AML-193 (cell line): Measurements from ENCODE around the gene CPNE6.
"Not testable (repeated sequence)": the region's sequence is repeated elsewhere in the genome, so short reads cannot be mapped to it uniquely, and the experiment has no call there.

Experiments used
- DNase-seq, 2 experiments: peaks; one replicate each; lab custom pipeline; 2025; lab: John Stamatoyannopoulos, UW

CPNE6 gene

DNA sequence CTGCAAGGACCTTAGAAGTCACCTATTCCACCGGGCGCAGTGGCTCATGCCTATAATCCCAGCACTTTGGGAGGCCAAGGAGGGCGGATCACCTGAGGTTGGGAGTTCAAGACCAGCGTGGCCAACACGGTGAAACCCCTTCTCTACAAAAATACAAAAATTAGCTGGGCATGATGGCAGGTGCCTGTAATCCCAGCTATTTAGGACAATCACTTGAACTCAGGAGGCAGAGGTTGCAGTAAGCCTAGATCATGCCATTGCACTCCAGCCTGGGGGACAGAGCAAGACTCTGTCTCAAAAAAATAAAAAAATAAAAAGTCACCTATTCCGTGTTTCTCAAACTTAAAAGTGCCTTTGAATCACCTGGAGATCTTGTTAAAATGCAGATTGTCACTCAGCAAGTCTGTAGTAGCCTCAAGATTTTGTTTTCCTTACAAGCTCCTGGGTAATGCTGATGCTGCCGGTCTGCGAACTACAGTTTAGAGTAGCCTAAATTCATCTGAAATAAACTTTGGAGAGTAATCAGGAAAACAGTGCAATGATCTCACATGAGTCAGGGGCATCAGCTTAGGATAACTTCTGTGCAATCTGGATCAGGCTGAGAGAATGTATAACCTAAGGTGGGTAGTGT lies 34.4 kb downstream of the CPNE6 start:
- DNase-seq = not testable (repeated sequence)

DNA sequence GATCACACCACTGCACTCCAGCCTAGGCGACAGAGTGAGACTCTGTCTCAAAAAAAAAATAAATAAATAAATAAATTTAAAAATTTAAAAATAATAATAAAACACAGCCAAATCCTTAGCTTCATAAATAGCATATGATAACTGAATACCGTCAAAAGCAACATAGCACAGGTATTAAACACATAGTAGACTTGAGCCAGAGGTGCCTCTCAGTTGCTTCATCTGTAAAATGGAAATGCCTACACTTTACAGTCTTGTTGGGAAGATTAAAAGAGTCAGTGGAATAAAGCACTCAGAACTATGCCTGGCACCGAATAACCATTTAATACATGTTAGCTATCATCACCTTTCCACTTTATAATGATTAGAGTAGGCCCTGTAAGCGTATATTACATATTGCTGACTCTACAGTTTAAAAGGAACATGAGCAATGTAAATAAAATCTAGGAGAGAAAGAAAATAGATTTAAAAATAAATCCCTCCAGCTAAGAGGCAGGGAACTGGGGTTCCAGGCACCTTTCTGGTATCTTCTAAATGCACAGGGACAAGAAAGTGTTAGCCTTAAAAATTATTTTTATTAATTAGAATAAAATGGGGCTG lies 35.4 kb downstream of the CPNE6 start:
- DNase-seq = no peak

DNA sequence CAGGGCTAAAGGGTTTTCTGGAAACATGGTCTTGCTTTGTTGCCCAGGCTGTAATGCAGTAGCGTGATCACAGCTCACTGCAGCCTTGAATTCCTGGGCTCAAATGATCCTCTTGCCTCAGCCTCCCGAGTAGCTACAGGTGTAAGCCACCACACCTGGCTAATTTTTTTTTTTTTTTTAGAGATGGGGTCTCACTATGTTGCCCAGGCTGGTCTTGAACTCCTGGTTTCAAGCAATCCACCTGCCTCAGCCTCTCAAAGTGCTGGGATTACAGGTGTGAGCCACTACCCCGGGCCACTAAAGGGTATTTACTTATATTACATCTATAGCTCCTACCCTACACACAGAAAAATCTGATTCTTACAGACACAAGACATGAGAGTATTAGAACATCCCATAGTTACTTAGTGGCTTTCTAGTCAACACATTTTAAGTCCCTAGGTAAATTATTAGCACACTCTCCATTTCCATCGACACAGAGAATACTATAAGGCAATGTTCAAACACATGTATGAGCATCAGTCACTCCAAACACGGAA lies 37.0 kb downstream of the CPNE6 start:
- DNase-seq = no peak

DNA sequence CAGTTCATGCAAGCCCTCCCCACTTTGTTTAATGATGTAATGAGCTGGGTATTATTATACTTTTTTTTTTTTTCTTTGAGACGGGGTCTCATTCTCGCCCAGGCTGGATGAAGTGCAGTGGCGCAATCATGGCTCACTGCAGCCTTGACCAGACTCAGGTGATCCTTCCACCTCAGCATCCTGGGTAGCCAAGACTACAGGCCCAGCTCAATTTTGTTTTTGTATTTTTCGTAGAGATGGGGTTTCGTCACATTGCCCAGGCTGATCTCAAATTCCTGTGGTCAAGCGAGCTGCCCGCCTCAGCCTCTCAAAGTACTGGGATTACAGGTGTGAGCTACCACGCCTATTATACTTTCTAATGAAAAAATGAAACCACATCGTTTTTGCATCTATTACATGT lies 38.7 kb downstream of the CPNE6 start:
- no peak for DNase-seq

DNA sequence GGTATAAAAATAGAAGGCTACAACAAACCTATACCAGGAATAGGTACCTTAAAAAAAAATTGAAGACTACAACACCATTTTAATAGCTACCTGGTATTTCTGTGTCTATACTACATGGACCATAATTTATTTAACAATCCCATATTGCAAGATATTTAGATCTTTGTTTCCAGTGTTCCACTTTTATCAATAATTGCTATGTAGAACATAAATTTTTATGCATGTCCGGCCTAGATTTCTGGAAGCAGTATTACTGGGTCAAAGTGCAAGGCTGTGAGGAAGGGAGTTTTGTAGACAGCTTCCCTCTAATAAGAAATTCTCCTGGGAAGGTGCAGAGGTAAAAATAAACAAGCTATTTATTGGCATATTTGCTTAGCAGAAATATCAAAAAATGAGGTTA lies 39.2 kb downstream of the CPNE6 start:
- DNase-seq = no peak

DNA sequence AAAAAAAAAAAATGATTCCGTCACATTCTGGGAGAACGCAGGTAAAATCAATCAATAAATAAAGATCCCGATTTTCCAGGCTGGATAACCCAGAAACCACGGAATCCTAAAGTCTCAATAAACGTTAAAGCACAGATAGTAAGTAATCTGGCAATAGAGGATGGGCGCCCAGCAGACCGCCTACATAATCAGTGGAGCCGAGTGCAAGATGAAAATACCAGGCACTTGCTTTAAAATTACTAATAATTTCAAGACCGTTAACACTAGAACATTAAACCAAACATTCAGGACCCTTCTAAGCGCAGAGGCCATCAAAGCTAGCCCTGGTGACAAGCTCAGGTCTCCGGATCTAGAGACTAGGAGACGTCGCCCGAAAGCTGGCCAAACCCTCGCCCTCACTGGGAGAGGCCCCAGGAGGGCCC lies 42.0 kb downstream of the CPNE6 start:
- peak in 1 of 2 experiments; percentile 34 for DNase-seq

DNA sequence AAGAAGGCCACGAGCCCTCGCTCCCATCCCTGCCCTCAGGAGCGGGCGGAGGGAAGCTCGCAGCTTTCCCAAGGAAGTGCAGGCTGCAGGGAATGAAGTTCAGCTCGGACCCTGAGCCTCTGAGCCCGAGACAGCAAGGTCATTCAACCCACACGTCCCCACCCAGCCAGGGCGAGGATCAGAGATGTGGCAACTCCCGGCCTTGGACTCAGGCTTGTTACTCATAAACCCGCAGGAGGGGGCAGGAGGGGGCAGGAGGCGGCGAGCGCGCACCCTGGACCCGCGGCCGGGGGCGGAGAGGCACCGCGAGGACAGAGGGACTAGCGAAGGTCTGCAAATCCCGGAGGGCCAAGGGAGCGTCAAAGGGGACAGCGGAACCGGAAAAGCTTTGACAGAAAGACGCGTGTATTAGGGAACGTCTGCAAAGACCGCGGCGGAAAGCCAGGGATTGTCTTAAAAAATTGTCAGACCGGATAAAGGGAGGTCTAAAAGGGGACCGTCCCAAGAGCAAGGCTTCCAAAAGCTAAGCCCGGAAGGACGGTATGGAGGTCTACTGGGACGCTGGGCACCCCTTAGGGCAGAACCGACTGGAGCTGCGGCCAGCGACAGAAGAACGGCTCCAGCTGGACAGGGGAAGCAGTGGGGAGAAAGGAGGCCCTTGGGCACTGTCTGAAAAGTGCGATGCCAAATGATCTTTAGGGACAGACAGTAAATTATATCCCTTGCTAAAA lies 42.6 kb downstream of the CPNE6 start:
- peak; percentile 88 to 94 for DNase-seq

DNA sequence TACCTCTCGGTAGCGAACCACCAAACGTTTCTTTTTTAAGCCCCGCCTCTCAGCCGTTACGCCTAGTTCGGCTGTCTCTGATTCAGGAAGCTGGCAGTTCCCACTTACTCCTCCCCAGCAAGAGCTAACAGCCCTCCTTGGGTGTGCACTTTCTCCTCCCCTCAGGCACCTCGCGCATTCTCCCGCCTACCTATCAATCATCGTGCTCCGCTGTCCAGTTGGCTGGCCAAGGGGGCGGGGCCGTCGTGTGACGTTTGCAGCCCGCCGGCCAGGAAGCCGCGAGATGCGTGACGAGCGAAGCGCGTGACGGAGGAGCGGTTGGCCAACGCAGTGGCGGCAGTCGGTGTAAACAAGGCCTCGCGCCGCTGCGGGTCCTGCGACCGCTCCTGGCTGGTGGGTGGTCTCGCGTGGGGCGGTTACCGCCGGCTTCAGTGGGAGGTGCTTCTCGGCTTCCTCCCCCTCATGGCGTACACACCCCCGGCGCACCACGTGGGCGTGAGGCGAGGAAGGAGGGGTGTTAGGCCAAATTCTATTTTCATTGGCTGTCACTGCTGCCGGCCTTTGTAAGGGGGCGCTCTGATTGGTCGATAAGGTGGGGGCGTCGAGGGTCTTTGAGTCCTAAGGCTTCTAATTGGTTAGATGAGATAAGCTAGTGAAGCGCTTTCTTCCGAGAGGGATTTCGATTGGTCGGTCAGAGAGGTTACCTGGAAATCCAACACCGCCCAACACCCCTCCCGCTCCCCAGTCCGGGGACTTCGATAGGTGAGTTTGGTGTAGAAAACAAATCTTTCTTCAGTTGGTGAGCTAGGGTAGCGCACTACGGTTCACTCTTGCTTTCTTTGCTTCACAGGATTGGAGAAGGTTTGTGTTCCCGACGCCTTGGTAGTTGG lies 43.4 kb downstream of the CPNE6 start, which contains the start of the genes DCAF11 and NRL:
Gene DCAF11, plus strand, starts transcription at position 246 of the 890 bp plus-strand sequence. CDS start 818 bp downstream, outside the sequence.
Gene NRL, minus strand, starts transcription at position 418 of the 890 bp plus-strand sequence. CDS start 32,101 bp downstream, outside the sequence.
- peak; percentile 100 for DNase-seq

DNA sequence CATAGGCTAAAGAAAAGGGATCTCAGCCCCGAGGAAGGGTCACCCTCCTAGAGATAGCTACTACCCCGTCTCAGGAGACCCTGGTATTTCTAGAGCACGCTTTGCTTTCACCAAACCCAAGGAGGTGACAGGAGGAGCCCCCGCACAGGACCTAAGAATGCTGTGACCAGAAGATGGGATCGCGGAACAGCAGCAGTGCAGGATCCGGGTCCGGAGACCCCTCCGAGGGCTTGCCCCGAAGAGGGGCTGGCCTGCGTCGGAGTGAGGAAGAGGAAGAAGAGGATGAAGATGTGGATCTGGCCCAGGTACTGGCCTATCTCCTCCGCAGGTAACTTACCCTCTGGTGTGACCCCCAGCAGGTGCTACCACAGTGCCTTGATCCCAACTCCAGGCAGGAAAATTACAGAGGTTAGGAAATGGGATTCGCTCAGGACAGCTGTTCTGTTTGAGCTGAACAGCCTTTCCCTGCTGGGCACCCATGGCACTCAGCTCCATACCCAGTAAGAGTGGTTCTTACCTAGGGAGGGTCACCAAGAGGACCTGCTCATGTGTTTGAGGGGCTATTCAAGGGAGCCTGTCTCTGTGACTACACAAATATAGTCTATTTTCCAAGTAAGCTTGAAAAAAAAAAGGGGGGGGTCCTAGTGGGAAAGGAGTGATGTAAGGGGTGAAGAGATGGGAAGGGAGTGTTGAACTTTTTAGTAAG lies 44.2 kb downstream of the CPNE6 start:
- no peak for DNase-seq

DNA sequence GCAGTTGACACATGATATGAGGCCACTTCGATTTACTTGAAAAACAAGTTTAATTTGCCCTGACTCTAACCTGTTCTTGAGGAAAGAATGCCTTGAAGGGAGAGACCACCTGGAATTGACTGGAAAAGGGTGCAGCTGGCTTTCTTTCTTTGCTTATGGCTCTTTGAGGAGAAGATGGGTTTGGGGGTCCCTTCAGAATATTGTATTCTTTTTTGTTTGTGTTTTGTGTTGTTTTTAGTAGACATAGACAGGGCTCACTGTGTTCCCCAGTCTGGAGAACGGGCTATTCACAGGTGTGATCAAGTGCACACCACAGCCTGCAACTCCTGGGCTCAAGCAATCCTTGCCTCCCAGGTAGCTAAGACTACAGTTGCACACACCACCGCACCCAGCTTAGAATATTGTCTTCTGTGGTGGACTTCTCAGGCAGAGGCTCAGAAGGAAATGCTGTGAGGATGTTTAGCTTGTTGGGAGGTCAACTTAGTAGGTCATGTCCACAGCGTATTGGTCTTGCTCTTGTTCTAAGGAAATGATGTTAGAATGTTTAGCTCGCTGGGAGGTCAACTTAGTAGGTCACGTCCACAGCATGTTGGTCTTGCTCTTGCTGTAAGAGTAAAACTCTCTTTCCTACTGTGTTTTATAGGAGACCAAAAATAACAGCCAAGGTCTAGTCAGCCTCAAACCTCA lies 44.9 kb downstream of the CPNE6 start:
- DNase-seq = no peak

DNA sequence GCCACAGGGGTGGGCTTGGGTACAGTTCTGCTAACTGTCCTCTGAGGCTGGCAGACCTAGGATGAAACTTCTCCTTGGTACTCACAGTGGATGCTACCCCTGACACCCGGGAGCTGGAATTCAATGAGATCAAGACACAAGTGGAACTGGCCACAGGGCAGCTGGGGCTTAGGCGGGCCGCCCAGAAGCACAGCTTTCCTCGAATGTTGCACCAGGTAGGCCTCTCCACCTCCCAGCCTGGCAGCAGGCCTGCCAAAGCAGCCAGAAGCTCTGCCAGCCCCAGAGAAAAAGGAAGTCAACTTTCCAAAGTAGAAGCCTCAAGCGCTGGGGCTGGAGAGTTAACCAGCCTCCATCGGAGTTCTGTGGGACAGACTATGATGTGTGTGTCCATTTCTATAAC lies 45.8 kb downstream of the CPNE6 start:
- DNase-seq = no peak

DNA sequence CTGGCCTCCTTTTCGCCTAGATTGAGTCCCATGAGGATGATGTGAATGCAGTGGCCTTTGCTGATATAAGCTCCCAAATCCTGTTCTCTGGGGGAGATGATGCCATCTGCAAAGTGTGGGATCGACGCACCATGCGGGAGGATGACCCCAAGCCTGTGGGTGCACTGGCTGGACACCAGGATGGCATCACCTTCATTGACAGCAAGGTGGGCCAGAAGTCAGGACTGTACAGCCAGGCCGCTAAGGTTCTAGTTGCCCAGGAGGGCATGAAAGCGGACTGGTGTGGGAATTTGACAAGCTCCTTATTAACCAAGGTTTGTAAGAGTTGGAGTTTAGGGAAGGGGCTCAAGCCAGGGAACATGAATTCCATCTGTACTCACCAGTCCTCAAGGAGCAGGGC lies 48.3 kb downstream of the CPNE6 start:
- no peak for DNase-seq

DNA sequence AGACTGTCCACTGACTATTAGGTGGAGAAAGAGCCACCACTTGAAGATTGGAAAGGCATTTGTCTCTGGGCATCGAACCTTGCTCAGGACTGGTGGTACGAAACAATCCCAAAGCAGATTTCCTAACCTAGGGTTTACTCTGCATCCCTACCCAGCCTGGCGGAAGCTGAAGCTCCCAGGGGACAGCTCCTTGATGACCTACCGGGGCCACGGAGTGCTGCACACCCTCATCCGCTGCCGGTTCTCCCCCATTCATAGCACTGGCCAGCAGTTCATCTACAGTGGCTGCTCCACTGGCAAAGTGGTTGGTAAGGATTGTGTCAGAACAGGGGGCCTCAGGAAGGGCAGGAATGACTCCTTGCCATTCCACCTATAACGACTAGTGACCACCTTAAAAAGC lies 49.8 kb downstream of the CPNE6 start:
- no peak for DNase-seq

DNA sequence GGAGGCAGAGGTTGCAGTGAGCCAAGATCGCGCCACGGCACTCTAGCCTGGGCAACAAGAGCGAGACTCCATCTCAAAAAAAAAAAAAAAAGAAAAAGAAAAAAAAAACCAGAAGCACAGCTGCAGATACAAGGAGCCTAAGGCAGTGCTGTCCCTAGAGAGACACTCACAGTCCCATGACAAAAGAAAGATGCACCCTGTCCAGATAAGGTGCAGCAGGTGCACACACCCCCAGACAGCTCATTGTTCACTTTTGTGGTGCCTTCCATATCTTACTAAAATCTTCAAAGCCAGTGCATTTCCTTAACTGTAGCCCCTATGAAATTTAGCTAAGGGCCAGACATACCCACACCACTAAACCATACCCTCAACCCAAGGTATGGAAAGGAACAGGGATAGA lies 51.1 kb downstream of the CPNE6 start:
- DNase-seq = no peak

DNA sequence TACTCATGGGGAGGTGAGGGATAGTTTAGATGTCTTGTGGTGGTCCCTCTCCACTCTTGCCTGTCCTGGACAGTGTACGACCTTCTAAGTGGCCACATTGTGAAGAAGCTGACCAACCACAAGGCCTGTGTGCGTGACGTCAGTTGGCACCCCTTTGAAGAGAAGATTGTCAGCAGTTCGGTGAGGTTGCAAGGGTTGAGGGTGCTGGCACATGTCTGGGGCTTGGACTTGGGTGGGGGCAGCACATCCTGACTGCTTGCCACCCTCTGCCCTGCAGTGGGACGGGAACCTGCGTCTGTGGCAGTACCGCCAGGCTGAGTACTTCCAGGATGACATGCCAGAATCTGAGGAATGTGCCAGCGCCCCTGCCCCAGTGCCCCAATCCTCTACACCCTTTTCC lies 51.5 kb downstream of the CPNE6 start:
- no peak for DNase-seq

DNA sequence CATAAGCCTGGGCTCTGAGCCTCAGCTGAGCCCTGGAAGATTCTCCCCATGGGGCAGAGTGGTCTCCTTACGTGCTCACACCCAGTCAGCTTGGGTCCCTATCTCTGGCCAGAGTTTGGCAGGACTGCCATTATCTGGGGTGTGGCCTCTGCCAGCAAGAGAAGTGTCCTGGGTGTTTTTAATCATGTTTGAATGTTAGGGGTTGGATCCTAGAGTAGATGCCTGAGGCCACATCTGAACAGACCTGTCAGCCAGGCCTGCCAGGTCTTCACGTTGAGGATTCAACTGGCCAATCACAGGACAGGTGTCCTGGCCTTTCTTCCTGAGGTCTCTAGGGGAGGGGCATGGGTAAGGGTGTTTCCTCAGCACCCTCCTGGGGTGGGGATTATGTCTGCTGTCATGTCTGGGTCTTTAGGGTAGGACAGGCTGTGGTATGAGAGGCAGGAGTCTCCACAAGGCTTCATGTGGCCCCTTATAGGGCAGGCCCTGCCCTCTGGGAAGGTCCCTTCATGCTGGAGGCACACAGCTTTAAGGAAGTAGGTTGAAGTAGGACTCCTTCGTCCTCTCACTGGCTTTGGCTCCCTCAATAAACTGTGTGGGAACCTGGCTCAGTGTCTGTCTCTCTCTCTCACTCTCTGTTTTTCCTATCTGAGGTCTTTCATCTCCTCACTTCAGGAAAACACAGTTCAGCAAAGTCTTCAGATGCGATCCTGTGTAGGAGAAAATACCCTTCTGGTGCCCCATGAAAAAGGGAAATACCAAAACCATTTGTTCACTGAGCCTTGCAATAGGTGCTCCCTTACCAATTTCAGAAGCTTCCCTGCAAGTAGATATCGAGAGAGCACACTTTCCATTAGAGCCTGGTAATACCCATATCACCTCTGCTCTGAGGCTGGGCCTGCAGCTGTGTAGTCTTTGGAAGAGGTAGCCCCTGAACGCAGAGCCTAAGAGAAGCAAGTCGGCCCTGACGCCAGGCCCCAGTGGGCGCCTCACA lies 52.4 kb downstream of the CPNE6 start:
- no peak for DNase-seq

DNA sequence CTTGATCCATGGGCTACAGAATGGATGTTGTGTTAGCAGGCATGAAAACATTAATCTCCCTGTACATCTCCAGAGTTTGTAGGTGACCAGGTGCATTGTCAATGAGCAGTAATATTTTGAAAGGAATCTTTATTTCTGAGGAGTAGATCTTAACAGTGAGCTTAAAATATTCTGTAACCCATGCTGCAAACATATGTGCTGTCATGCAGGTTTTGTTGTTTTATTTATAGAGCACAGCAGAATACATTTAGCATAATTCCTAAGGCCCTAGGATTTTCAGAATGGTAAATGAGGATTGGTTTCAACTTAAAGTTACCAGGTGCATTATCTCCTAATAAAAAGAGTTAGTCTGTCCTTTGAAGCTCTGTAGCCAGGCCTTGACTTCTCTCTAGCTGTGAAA lies 55.6 kb downstream of the CPNE6 start:
- no peak for DNase-seq

DNA sequence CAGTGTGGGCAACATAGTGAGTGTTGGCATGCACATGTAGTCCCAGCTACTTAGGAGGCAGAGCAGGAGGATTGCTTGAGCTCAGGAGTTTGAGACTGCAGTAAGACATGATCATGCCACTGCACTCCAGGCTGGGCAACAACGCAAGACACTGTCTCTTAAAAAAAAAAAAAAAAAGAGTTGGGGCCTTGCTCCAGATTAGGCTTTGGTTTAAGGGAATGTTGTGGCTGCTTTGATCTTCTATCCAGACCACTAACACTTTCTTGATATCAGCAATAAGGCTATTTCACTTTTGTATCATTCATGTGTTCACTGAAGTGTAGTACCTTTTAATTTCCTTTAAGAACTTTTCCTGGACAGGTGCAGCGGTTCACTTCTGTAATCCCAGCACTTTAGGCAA lies 56.3 kb downstream of the CPNE6 start:
- no peak for DNase-seq
